ENCODE data around the gene CAMTA2.

CAMTA2 gene

GRCh38 chr17:4967539-4968485, 19.7 kb downstream of the CAMTA2 start, which contains the start of gene SPAG7:
Gene SPAG7 (minus strand): TSS chr17:4967817. CDS start chr17:4967804, 13 bp downstream.
- peak; percentile 96 to 98 (median 98) for DNase-seq

- peak; percentile 97 to 99 (median 98) for DNase-seq
Observed at GRCh38 chr17:4966844-4967538, 20.5 kb downstream of the CAMTA2 start.

- no peak for DNase-seq
Observed at GRCh38 chr17:4965311-4965986, 22.0 kb downstream of the CAMTA2 start.

- no peak for DNase-seq
Observed at GRCh38 chr17:4960279-4960922, 27.1 kb downstream of the CAMTA2 start.

GRCh38 chr17:4959261-4959965, 28.1 kb downstream of the CAMTA2 start:
- DNase-seq = no peak

DNA sequence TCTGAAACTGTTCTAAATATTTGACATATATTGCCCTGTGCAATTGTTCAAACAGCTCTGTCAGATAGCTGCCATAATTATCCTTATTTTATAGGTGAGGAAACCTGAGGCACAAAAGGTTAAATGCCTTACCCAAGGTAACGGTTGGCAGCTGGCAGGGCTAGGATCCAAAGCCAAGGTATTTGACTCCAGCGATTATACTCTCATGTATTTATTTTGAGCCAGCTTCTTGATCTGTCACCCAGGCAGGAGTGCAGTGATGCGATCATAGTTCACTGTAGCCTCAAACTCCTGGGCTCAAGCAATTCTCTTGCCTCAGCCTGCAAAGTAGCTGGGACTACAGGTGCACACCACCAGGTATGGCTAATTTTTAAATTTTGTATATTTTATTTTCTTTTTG, 29.4 kb downstream of the CAMTA2 start:
- DNase-seq = no peak

GRCh38 chr17:4956493-4957061, 30.9 kb downstream of the CAMTA2 start:
- peak; percentile 40 to 61 (median 41) for DNase-seq

- DNase-seq = no peak
Observed at GRCh38 chr17:4955091-4955490, 32.4 kb downstream of the CAMTA2 start.

- no peak for DNase-seq
Observed at GRCh38 chr17:4953451-4953961, 34.0 kb downstream of the CAMTA2 start.

- DNase-seq = no peak
Observed at GRCh38 chr17:4951486-4951885, 36.0 kb downstream of the CAMTA2 start.

DNA sequence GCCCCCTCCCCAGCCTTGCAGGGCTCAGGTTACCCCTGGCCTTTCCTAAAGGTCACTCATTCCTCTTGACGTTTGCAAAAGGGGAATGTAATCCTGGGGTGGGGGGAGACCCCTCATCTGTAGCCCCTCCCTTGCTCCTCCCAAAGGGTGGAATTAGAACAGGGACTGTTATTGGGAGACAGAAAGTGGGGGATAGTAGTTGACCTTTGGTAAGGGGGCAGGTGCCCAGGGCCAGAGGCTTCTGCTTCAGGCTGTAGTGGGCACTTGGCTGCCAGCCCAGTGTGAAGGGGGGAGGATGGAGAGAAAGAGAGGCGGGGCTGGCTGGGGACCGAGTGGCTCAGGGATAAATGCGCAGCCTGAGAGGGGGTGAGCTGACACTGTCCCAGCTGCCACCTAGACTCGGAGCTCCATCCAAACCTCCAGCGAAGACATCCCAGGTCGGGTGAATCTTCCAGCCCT, 36.7 kb downstream of the CAMTA2 start, which contains the start of gene ENO3:
TSS of gene ENO3 (plus strand) at position 374 of the 459 bp plus-strand sequence. CDS start 711 bp downstream, outside the sequence.
- no peak for DNase-seq

GRCh38 chr17:4950075-4950745, 37.3 kb downstream of the CAMTA2 start:
- DNase-seq = peak in 1 of 3 donors; percentile 43

DNA sequence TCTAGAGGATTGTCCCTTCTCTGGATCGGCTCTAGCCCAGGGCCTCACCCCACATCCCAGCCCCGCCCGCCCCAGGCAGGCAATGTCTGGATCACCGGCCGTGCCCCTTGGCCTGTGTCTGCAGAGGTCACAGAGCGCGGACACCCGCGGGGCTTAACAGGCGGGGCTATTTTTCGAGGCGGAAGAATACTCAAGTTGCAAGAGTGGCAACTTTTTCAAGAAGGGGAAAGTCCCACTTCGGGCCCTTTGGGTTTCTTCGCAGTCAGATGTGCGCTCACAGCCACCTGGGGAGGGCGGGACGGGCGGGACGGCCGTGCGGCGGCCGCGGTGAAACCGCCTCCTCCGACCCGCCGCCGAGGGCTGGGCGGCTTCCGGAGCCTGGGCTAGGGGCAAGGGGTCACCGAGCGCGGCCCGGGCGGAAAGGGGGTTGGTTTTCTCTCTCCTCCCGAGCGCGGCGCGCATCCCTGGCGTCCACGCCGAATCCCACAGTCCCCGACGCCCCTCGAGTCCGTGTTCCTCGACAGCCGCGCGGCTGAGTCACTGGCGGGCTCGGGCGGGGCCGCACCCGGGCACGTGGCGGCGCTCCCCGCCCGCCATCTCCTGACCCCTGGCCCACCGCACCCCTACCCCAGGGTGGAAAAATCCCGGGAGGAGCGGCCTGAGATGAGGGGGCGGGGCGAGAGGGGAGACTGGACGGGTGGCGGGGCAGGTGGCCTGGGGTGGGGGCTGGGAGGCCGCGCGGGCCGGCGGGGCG, 38.0 kb downstream of the CAMTA2 start:
- DNase-seq = peak; percentile 88 to 93 (median 92)

GRCh38 chr17:4948931-4949320, 38.5 kb downstream of the CAMTA2 start:
- DNase-seq = peak; percentile 92 to 97 (median 95)

DNA sequence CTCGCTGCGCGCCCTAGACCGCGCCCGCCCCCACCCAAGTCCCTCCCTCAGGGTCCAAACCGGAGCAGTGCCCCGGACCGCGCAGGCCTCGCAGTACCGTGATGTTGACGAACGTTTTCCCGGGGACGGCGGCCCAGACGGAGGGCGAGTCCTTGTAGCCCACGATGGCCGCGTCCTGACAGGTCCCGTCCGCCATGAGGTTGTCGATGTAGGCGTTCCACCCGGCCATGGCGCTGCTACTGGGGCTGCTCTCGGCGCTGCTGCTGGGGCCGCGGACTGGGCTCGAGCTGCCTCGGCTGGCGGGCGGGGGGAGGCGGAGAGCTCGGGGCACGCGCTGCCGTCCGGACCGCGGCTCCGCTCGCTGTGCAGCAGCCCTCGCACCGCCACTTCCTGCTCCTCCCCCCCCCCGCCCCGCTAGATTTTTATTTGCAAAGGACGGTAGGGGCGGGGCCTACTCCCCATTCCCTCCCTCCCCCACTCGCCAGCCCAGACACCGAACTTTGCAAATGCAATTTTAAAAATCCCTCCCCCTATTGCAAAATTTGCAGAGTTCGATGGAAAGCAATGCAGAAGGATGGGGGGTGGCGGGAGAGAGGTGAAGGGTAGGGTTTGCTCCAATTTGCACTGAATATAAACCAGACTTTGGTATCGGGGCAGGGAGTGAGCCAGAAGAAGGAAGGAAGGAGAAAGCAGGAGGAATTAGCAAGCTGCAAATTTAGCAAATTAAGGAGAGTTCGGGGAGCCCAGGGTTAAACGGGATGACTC, 39.1 kb downstream of the CAMTA2 start, which contains the start of gene PFN1:
TSS of gene PFN1 (minus strand) at position 365 of the 765 bp plus-strand sequence. CDS start at position 229, 136 bp downstream.
- DNase-seq = peak; percentile 94 to 96 (median 96)

DNA sequence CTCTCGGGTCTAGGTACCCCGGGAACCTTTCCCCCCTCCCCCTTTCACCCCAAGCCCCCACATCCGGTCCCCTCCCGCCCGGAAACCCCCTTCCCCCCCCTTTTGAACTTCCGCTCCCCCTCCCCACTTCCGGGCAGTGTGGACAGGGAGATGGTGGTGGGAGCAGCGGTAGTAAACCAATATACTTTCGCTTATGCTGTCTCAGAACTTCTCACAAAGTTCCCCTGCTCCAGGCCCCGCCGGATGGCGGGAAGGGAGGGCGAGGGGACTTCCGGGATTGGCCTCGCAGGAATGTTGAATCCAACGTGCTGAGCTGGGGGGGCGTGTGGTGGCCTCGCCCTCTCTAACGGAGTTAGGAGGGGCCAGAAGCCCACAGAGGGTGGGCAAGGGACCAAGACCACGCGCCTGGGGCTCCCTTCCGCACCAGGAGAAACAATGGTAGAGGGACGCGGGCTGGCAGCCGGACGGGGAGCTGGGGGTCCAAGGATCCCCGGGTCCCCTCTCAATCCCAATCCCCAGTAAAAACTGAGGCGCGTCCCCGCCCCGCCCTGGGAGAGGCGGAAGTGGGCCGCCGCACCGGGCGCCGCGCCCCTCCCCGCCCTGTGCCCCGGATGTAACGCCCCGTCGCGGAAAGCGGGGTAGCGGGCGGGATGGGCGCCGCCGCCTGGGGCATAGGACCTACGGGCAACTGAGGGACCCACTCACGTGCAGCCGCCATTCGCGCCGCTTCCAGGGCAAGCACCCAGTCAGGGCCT, 39.9 kb downstream of the CAMTA2 start:
- DNase-seq = peak; percentile 73 to 88 (median 88)

GRCh38 chr17:4947010-4947410, 40.5 kb downstream of the CAMTA2 start:
- peak; percentile 32 to 56 (median 39) for DNase-seq
